HCT116 (cell line): Measurements from ENCODE around the gene THRB. TPM values are rescaled to one million over a fixed set of nuclear protein-coding genes. Genes with fewer than 3 reads are reported as not detected.

Experiments
- ATAC-seq: fragments of 200-7000 bp; cut with Tn5 transposase; 2 replicates; pipeline ENCODE4 v1.9.1; 2020; ENCODE audit warnings: mild to moderate bottlenecking, moderate library complexity
- BruUV-seq: library from RNA; stranded (reverse); fragments of 400-500 nt; replicated peaks from 2 replicates; lab custom pipeline; 2021; lab: Mats Ljungman, UMichigan
- CTCF ChIA-PET: fragments of 300-600 bp; sonication (Branson Sonifier 250); formaldehyde crosslinking; loops from one replicate; lab custom pipeline; 2021; ENCODE audit warnings: antibody characterized with exemption; lab: Charles Lee
- POLR2A ChIA-PET: fragments of 300-600, 350-600 bp; sonication (Branson Sonifier 250); formaldehyde crosslinking; loops from one replicate; lab custom pipeline; 2021; ENCODE audit warnings: antibody characterized with exemption; lab: Charles Lee
- RAD21 ChIA-PET, 2 experiments: fragments of 300-600 bp; sonication (Branson Sonifier 250); formaldehyde crosslinking; loops; one replicate each; lab custom pipeline; 2023; ENCODE audit warnings: low total read pairs in 2 of 2; ENCODE audit not compliant: uncharacterized antibody in 2 of 2, unreplicated experiment in 2 of 2, low non-redundant PET in 1 of 2; lab: Charles Lee
- DNase-seq: peaks from one replicate; pipeline ENCODE4 v3.0.0-alpha.2; 2010; ENCODE audit warnings: low read depth, low spot score
- H2AFZ ChIP-seq: fragments of 200-600 bp; shearing (Covaris generic), sonication (generic); 2 replicates; pipeline ENCODE4 v1.6.1; 2017; ENCODE audit warnings: low read depth, mixed run types, mixed read lengths, antibody characterized with exemption, low read length; ENCODE audit not compliant: poor library complexity, severe bottlenecking
- H3K27ac ChIP-seq: 2 replicates; pipeline ENCODE4 v1.5.1; 2012; ENCODE audit warnings: low read depth, low read length
- H3K27me3 ChIP-seq: fragments of 200-600 bp; sonication (generic); 2 replicates; pipeline ENCODE4 v1.6.1; 2016; ENCODE audit warnings: mixed run types, low read length, mixed read lengths; ENCODE audit not compliant: insufficient read depth
- H3K36me3 ChIP-seq, 2 experiments: fragments of 200-500 bp in 1 of 2; fragments of 200-600 bp in 1 of 2; sonication (Bioruptor generic) in 1 of 2; sonication (generic) in 1 of 2; 2 replicates each; pipeline versions ENCODE4 v1.5.1 to v1.6.1; 2014 to 2016; ENCODE audit warnings: low read length in 2 of 2, inconsistent platforms in 1 of 2, mixed read lengths in 1 of 2, mixed run types in 1 of 2; ENCODE audit not compliant: insufficient read depth in 2 of 2, control insufficient read depth in 1 of 2
- H3K4me1 ChIP-seq, 2 experiments: fragments of 200-600 bp in 1 of 2; sonication (generic) in 1 of 2; 2 replicates each; pipeline versions ENCODE4 v1.5.1 to v1.6.1; 2012 to 2017; ENCODE audit warnings: low read length in 2 of 2, inconsistent platforms in 1 of 2, mild to moderate bottlenecking in 1 of 2, mixed read lengths in 1 of 2, mixed run types in 1 of 2, moderate library complexity in 1 of 2; ENCODE audit not compliant: insufficient read depth in 2 of 2, control insufficient read depth in 1 of 2
- H3K4me2 ChIP-seq: fragments of 200-600 bp; sonication (generic); 2 replicates; pipeline ENCODE4 v1.6.1; 2017; ENCODE audit warnings: mixed run types, low read length, mixed read lengths
- H3K4me3 ChIP-seq, 2 experiments: fragments of 200-600 bp in 1 of 2; sonication (generic) in 1 of 2; replicated peaks in 1 of 2; 2 replicates each; pipeline ENCODE4 v1.5.1; 2011 to 2016; ENCODE audit warnings: low read length in 2 of 2, control low read depth in 1 of 2, low read depth in 1 of 2, mild to moderate bottlenecking in 1 of 2, mixed read lengths in 1 of 2, mixed run types in 1 of 2
- H3K79me2 ChIP-seq: fragments of 200-600 bp; sonication (generic); 2 replicates; pipeline ENCODE4 v1.6.1; 2017; ENCODE audit warnings: mild to moderate bottlenecking, mixed run types, low read length, moderate library complexity, mixed read lengths; ENCODE audit not compliant: insufficient read depth
- H3K9ac ChIP-seq: fragments of 200-600 bp; sonication (generic); 2 replicates; pipeline ENCODE4 v1.6.1; 2016; ENCODE audit warnings: low read length, mixed read lengths
- H3K9me2 ChIP-seq: fragments of 200-600 bp; sonication (generic), shearing (Covaris generic); 2 replicates; pipeline ENCODE4 v1.6.1; 2017; ENCODE audit warnings: mixed run types, mild to moderate bottlenecking, moderate library complexity; ENCODE audit not compliant: insufficient read depth
- H3K9me3 ChIP-seq, 2 experiments: fragments of 200-500 bp in 1 of 2; fragments of 200-600 bp in 1 of 2; sonication (Bioruptor generic) in 1 of 2; sonication (generic) in 1 of 2; 2 replicates each; pipeline ENCODE4 v1.6.1; 2014 to 2017; ENCODE audit warnings: low read length in 2 of 2, mixed read lengths in 2 of 2, inconsistent platforms in 1 of 2, low read depth in 1 of 2, mild to moderate bottlenecking in 1 of 2, mixed run types in 1 of 2, moderate library complexity in 1 of 2; ENCODE audit not compliant: control insufficient read depth in 1 of 2, insufficient read depth in 1 of 2
- H4K20me1 ChIP-seq: fragments of 200-600 bp; sonication (generic), shearing (Covaris generic); 2 replicates; pipeline ENCODE4 v1.6.1; 2017; ENCODE audit warnings: mixed run types, mild to moderate bottlenecking, moderate library complexity; ENCODE audit not compliant: insufficient read depth
- RAD21 ChIP-seq: IDR thresholded peaks from 2 replicates; pipeline ENCODE4 v1.6.1; 2012; ENCODE audit warnings: low read depth, mild to moderate bottlenecking
- TCF7L2 ChIP-seq: IDR thresholded peaks from 2 replicates; pipeline ENCODE4 v1.7.0; 2011; ENCODE audit warnings: borderline replicate concordance, inconsistent platforms; ENCODE audit not compliant: insufficient read depth, insufficient read length; ENCODE audit errors: extremely low read depth
- YY1 ChIP-seq: IDR thresholded peaks from 2 replicates; pipeline ENCODE4 v1.6.1; 2011; ENCODE audit warnings: low read length, low read depth, moderate library complexity, mild to moderate bottlenecking; ENCODE audit not compliant: insufficient replicate concordance; ENCODE audit errors: extremely low read depth
- intact Hi-C: fragments of 100-400 bp; cut with micrococcal nuclease; formaldehyde crosslinking; loops from 2 replicates; pipeline ENCODE4 v1.10.0; 2022
- total RNA-seq: library from RNA; stranded (reverse); gene quantifications from one replicate; pipeline ENCODE4 v1.2.1, GENCODE V29; 2021; ENCODE audit not compliant: unreplicated experiment
- TF ChIP-seq, protein P1 (sequence below), 3 experiments: fragments of 200-600 bp in 1 of 3; sonication (generic) in 1 of 3; IDR thresholded peaks in 2 of 3; conservative IDR thresholded peaks in 1 of 3; 2 replicates each; pipeline ENCODE4 v1.5.1; 2012 to 2017; ENCODE audit warnings: low read depth in 2 of 3, low read length in 2 of 3, antibody characterized with exemption in 1 of 3, borderline replicate concordance in 1 of 3, control low read depth in 1 of 3, mild to moderate bottlenecking in 1 of 3, mixed read lengths in 1 of 3, mixed run types in 1 of 3, moderate library complexity in 1 of 3; ENCODE audit not compliant: insufficient read depth in 1 of 3

The THRB gene
- total RNA-seq, 1 experiment from 2014 or later, result 2.5 TPM

DNA sequence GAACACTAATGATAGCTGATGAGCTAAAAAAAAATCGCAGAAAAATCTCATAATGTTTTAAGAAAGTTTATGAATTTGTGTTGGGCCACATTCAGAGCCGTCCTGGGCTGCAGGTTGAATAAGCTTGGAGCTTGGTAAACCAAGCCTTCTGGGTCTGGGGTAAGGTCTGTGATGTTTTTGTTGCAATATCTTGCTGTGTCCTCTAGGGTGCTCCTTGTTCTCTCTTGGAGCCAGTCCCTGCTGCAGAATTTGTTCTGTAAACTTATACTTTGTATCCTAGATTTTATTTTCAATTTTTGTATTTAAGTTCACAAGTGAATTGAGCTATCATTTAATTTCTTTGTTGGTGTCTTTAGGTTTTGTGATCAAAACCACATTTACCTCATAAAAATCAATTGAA, 405.9 kb downstream of the THRB start:
- Histone ChIP-seq H3K4me1 (no peaks in the 10 kb centered on the region), H3K36me3 (no peaks in the 10 kb centered on the region), H3K27me3 (no peaks in the 10 kb centered on the region; the same call in 1 of the 2 replicates), H3K27ac (no peak overlapping the region), H3K9me3 (no peaks in the 10 kb centered on the region), H4K20me1 (no peaks in the 10 kb centered on the region), H3K9me2 (no peaks in the 10 kb centered on the region), H3K79me2 (no peaks in the 10 kb centered on the region), H3K4me3 (no peak overlapping the region), H3K9ac (no peak overlapping the region), H2AFZ (no peak overlapping the region), H3K4me2 (no peak overlapping the region)
- no TSS peak for BruUV-seq
- TF ChIP-seq RAD21, result peak; percentile 68
- TF ChIP-seq, protein P1, sequence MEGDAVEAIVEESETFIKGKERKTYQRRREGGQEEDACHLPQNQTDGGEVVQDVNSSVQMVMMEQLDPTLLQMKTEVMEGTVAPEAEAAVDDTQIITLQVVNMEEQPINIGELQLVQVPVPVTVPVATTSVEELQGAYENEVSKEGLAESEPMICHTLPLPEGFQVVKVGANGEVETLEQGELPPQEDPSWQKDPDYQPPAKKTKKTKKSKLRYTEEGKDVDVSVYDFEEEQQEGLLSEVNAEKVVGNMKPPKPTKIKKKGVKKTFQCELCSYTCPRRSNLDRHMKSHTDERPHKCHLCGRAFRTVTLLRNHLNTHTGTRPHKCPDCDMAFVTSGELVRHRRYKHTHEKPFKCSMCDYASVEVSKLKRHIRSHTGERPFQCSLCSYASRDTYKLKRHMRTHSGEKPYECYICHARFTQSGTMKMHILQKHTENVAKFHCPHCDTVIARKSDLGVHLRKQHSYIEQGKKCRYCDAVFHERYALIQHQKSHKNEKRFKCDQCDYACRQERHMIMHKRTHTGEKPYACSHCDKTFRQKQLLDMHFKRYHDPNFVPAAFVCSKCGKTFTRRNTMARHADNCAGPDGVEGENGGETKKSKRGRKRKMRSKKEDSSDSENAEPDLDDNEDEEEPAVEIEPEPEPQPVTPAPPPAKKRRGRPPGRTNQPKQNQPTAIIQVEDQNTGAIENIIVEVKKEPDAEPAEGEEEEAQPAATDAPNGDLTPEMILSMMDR (IDR thresholded peaks at IDR 0.05 in 2 of 3, conservative IDR thresholded peaks at IDR 0.05 in 1 of 3; ENCODE audit: borderline replicate concordance in 1 of 3, insufficient read depth in 1 of 3, low read depth in 2 of 3, low read length in 2 of 3), result peak; percentile 41 to 56 (median 56); a peak in 5 of 6 replicates
- no peak for TF ChIP-seq YY1
- RAD21 ChIA-PET, result no interaction called here
- intact Hi-C loops, result no loop called here
- DNase-seq (peak; percentile 28), ATAC-seq (peak; percentile 95)
- POLR2A ChIA-PET, result no interaction called here
- CTCF ChIA-PET, result interaction anchor here (0.9 to 1.1 kb wide), 2 partner anchors 12 to 45 kb away, joined by 3 to 4 read pairs; no protein-coding TSS in a partner anchor

DNA sequence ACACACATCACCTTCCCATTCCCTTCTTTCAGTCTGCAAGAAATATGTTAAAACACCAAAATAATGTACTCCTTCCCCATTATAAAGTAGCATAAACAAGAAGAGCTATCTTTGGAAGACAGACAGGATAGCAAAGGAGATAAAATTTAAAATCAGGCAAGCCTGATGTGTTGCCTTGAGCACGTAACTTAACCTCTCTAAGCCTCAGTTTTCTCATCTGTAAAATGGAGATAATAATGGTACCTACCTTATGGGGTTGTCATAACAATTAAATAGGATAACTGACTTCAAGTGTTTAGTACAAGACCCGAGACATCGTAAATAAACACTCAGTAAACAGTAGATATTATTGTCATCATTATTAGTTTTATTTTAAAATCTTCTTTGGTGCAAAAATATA, 407.2 kb downstream of the THRB start:
- H3K9me3 ChIP-seq, result no peaks in the 10 kb centered on the region
- no peaks in the 10 kb centered on the region; the same call in 1 of the 2 replicates for H3K27me3 ChIP-seq
- H3K9me2 ChIP-seq, result no peaks in the 10 kb centered on the region
- H3K27ac ChIP-seq, result no peak overlapping the region
- no peaks in the 10 kb centered on the region for H3K79me2 ChIP-seq
- ATAC-seq, result no peak
- intact Hi-C loops, result no loop called here
- no peak overlapping the region for H2AFZ ChIP-seq
- H3K4me1 ChIP-seq, result no peaks in the 10 kb centered on the region
- no peak overlapping the region for H3K4me2 ChIP-seq
- ChIA-PET CTCF (no interaction called here), RAD21 (no interaction called here), POLR2A (no interaction called here)
- H3K4me3 ChIP-seq, result no peak overlapping the region
- no peak overlapping the region for H3K9ac ChIP-seq
- no peaks in the 10 kb centered on the region for H4K20me1 ChIP-seq
- no peaks in the 10 kb centered on the region for H3K36me3 ChIP-seq
- no peak for TF ChIP-seq TCF7L2
- BruUV-seq, result no TSS peak
- DNase-seq, result no peak
